K562 (cell line): ENCODE data around the gene RBM26. TPM values are rescaled to one million over a fixed set of nuclear protein-coding genes. Genes with fewer than 3 reads are reported as not detected.
A peak's percentile ranks its signal among the peaks of the same experiment; 100 is the strongest.

ENCODE experiments used
- C11orf30 ChIP-seq: fragments of 450-650 bp; IDR thresholded peaks from 2 replicates; pipeline ENCODE4 v1.6.1; 2016; ENCODE audit warnings: low read depth, mild to moderate bottlenecking
- CBX1 ChIP-seq: sonication (generic); IDR thresholded peaks from 2 replicates; pipeline ENCODE4 v1.6.1; 2016; ENCODE audit warnings: antibody characterized with exemption, low read depth, mild to moderate bottlenecking
- CREB3 ChIP-seq: fragments of 450-650 bp; conservative IDR thresholded peaks from 2 replicates; pipeline ENCODE4 v1.6.1; 2016; ENCODE audit warnings: missing genetic modification characterization, low read depth, mild to moderate bottlenecking, missing compliant biosample characterization, moderate library complexity
- EP400 ChIP-seq: fragments of 450-650 bp; IDR thresholded peaks from 2 replicates; pipeline ENCODE4 v1.6.1; 2017; ENCODE audit warnings: antibody characterized with exemption, mild to moderate bottlenecking, moderate library complexity
- ETV6 ChIP-seq, 3 experiments: fragments of 150-350 bp in 1 of 3; sonication (generic) in 1 of 3; formaldehyde crosslinking in 1 of 3; IDR thresholded peaks; 2 replicates each; pipeline versions ENCODE4 v1.6.1 to v1.8.0; 2014 to 2022; ENCODE audit warnings: borderline replicate concordance in 2 of 3, low read depth in 2 of 3, antibody characterized with exemption in 1 of 3, low read length in 1 of 3, mild to moderate bottlenecking in 1 of 3, missing genetic modification reagents in 1 of 3
- GMEB1 ChIP-seq: fragments of 250-450 bp; sonication (Bioruptor Pico); IDR thresholded peaks from 2 replicates; pipeline ENCODE4 v1.4.0; 2020; ENCODE audit warnings: mild to moderate bottlenecking
- HDAC1 ChIP-seq, 2 experiments: fragments of 450-650 bp; IDR thresholded peaks; 2 replicates each; pipeline ENCODE4 v1.6.1; 2016 to 2017; ENCODE audit warnings: inconsistent platforms in 1 of 2, mild to moderate bottlenecking in 1 of 2, moderate library complexity in 1 of 2
- HLTF ChIP-seq: fragments of 450-650 bp; IDR thresholded peaks from 2 replicates; pipeline ENCODE4 v1.6.1; 2016
- HNRNPL ChIP-seq: fragments of 200-400 bp; formaldehyde crosslinking; IDR thresholded peaks from 2 replicates; pipeline ENCODE4 v1.6.1; 2017; ENCODE audit warnings: low read depth, mild to moderate bottlenecking, low read length
- HOMEZ ChIP-seq: fragments of 250-450 bp; sonication (Bioruptor Pico); IDR thresholded peaks from 2 replicates; pipeline ENCODE4 v1.4.0; 2020; ENCODE audit warnings: mild to moderate bottlenecking, moderate library complexity
- MAFF ChIP-seq: IDR thresholded peaks from 2 replicates; pipeline ENCODE4 v1.6.1; 2012; ENCODE audit warnings: low read length, improper control_type of control experiment
- MAFG ChIP-seq: fragments of 450-650 bp; conservative IDR thresholded peaks from 2 replicates; pipeline ENCODE4 v1.6.1; 2016; ENCODE audit warnings: missing genetic modification characterization, missing compliant biosample characterization
- NCOA1 ChIP-seq: fragments of 450-650 bp; IDR thresholded peaks from 2 replicates; pipeline ENCODE4 v1.6.1; 2016; ENCODE audit warnings: low read depth
- NFE2L1 ChIP-seq: fragments of 450-650 bp; IDR thresholded peaks from 2 replicates; pipeline ENCODE4 v1.6.1; 2016; ENCODE audit warnings: missing genetic modification characterization, low read depth, mild to moderate bottlenecking, missing compliant biosample characterization, moderate library complexity, borderline replicate concordance
- RBM15 ChIP-seq: fragments of 200-400 bp; formaldehyde crosslinking; IDR thresholded peaks from 2 replicates; pipeline ENCODE4 v1.6.1; 2018; ENCODE audit warnings: mild to moderate bottlenecking, low read length, moderate library complexity; ENCODE audit not compliant: insufficient read depth
- ZBTB33 ChIP-seq: sonication (generic); formaldehyde crosslinking; IDR thresholded peaks from 2 replicates; pipeline ENCODE4 v1.8.1; 2023; ENCODE audit warnings: mild to moderate bottlenecking, missing genetic modification reagents
- ZNF384 ChIP-seq: IDR thresholded peaks from 2 replicates; pipeline ENCODE4 v1.6.1; 2012; ENCODE audit warnings: low read depth, low read length, improper control_type of control experiment
- ZNF740 ChIP-seq, 3 experiments: fragments of 200-800 bp in 1 of 3; sonication (Bioruptor generic) in 1 of 3; sonication (generic) in 1 of 3; formaldehyde crosslinking in 1 of 3; IDR thresholded peaks; 2 replicates each; pipeline versions ENCODE4 v1.6.1 to v1.8.0; 2016 to 2022; ENCODE audit warnings: mild to moderate bottlenecking in 2 of 3, missing compliant biosample characterization in 2 of 3, missing genetic modification characterization in 2 of 3, missing genetic modification reagents in 1 of 3
- polyA plus RNA-seq, 8 experiments: library from polyadenylated mRNA; depleted of rRNA in 4 of 8; stranded (reverse) in 5 of 8; unstranded in 3 of 8; fragments of >200 nt; fragmentation: Nextera tagmentation in 2 of 8; fragmentation: Illumina TruSeq in 1 of 8; extraction: Ambion mirVana in 2 of 8; extraction: Trizol in 1 of 8; gene quantifications; 2 replicates each; pipeline versions ENCODE4 v1.2.1 to v1.2.3, GENCODE V29; 2011 to 2014; ENCODE audit warnings: inconsistent platforms in 1 of 8, missing spikeins in 1 of 8
- total RNA-seq, 7 experiments: library from RNA; depleted of rRNA in 6 of 7; stranded (reverse); fragments of >200 nt in 6 of 7; fragmentation: Illumina TruSeq in 2 of 7; extraction: Trizol in 2 of 7; gene quantifications; 2 replicates each; pipeline versions ENCODE4 v1.2.1 to v1.2.3, GENCODE V29; 2011 to 2021; ENCODE audit warnings: low replicate concordance in 1 of 7

The RBM26 gene
- total and polyA plus RNA-seq, 9 of the 15 experiments (the other 6 are each of a cell fraction or from before 2014, with no cell fraction given) = 10.0 to 42.4 (median 26.4) TPM

GRCh38 chr13:79402074-79402635 is 3.9 kb downstream of the RBM26 start (continued):
- TF ChIP-seq HOMEZ (CRISPR knock-in tag) = no peak
- peak; percentile 45; the same call in 1 of the 2 replicates for TF ChIP-seq MAFF
- TF ChIP-seq CBX1 = no peak
- peak; percentile 43; the same call in 1 of the 2 replicates for TF ChIP-seq C11orf30
- peak; percentile 52; the same call in 1 of the 2 replicates for TF ChIP-seq NFE2L1 (tag)
- no peak for TF ChIP-seq HNRNPL
- no peak for TF ChIP-seq EP400
- no peak for TF ChIP-seq ZNF740 (CRISPR knock-in tag; IDR thresholded peaks at IDR 0.05)
- TF ChIP-seq ZNF740 (tag; IDR thresholded peaks at IDR 0.05) = no peak
- TF ChIP-seq HDAC1 (IDR thresholded peaks at IDR 0.05) = no peak
- TF ChIP-seq CREB3 = no peak
- TF ChIP-seq GMEB1 (CRISPR knock-in tag) = no peak
- TF ChIP-seq NCOA1 = no peak
- TF ChIP-seq ETV6 (IDR thresholded peaks at IDR 0.05; ENCODE audit: borderline replicate concordance in 1 of 2, low read depth in 2 of 2, low read length in 1 of 2) = no peak
- TF ChIP-seq ETV6 (CRISPR knock-in tag; IDR thresholded peaks at IDR 0.05; ENCODE audit: borderline replicate concordance) = no peak
- no peak for TF ChIP-seq ZBTB33 (CRISPR knock-in tag)
- no peak for TF ChIP-seq RBM15
- peak; percentile 57; the same call in 1 of the 2 replicates for TF ChIP-seq ZNF384
- peak; percentile 84 for TF ChIP-seq MAFG (tag)
- TF ChIP-seq HLTF = no peak
